Measurements from ENCODE around the gene SLC38A3. TPM values are rescaled to one million over a fixed set of nuclear protein-coding genes. Genes with fewer than 3 reads are reported as not detected.
A peak's percentile ranks its signal among the peaks of the same experiment; 100 is the strongest.
"Not testable (repeated sequence)": the region's sequence is repeated elsewhere in the genome, so short reads cannot be mapped to it uniquely, and the experiment has no call there.

The SLC38A3 gene
- total RNA-seq, 1 experiment from 2014 or later: not detected

- Histone ChIP-seq H2AFZ (ENCODE audit: low read length) (no peak overlapping the region), H3K9me2 (replicated peaks; ENCODE audit: insufficient read depth, low read length) (no peaks in the 10 kb centered on the region), H4K20me1 (ENCODE audit: insufficient read depth, low read depth, low read length) (no peaks in the 10 kb centered on the region; the same call in 1 of the 2 replicates), H3K9me3 (ENCODE audit: low read length) (no peaks in the 10 kb centered on the region), H3K27me3 (ENCODE audit: low read length) (no peaks in the 10 kb centered on the region), H3K27ac (ENCODE audit: low read length) (no peak overlapping the region), H3K4me2 (ENCODE audit: low read depth, low read length, poor library complexity, severe bottlenecking) (peak overlapping the region; percentile 69), H3K79me2 (ENCODE audit: low read length) (no peaks in the 10 kb centered on the region), H3K36me3 (ENCODE audit: insufficient read depth, low read length) (peaks cover 4% of the 10 kb centered on the region), H3K9ac (ENCODE audit: low read length) (peak overlapping the region; percentile 71), H3K4me3 (ENCODE audit: low read length) (peak overlapping the region; percentile 62; the same call in 1 of the 2 replicates), H3K4me1 (ENCODE audit: low read length) (peaks cover 10% of the 10 kb centered on the region)
- DNase-seq: no peak
Measured at GRCh38 chr3:50259432-50260026, 54.5 kb downstream of the SLC38A3 start.

GRCh38 chr3:50260027-50260941 is 55.2 kb downstream of the SLC38A3 start:
- no peaks in the 10 kb centered on the region; the same call in 1 of the 2 replicates for H4K20me1 ChIP-seq (ENCODE audit: insufficient read depth, low read depth, low read length)
- H3K4me2 ChIP-seq (ENCODE audit: low read depth, low read length, poor library complexity, severe bottlenecking): peak overlapping the region; percentile 69
- no peaks in the 10 kb centered on the region for H3K9me3 ChIP-seq (ENCODE audit: low read length)
- no peaks in the 10 kb centered on the region for H3K27me3 ChIP-seq (ENCODE audit: low read length)
- no peak overlapping the region for H2AFZ ChIP-seq (ENCODE audit: low read length)
- peaks cover 4% of the 10 kb centered on the region for H3K36me3 ChIP-seq (ENCODE audit: insufficient read depth, low read length)
- no peaks in the 10 kb centered on the region for H3K79me2 ChIP-seq (ENCODE audit: low read length)
- peaks cover 10% of the 10 kb centered on the region for H3K4me1 ChIP-seq (ENCODE audit: low read length)
- H3K9ac ChIP-seq (ENCODE audit: low read length): peak overlapping the region; percentile 71
- no peaks in the 10 kb centered on the region for H3K9me2 ChIP-seq (replicated peaks; ENCODE audit: insufficient read depth, low read length)
- peak overlapping the region; percentile 62 for H3K4me3 ChIP-seq (ENCODE audit: low read length)
- peak; percentile 94 for DNase-seq
- H3K27ac ChIP-seq (ENCODE audit: low read length): no peak overlapping the region

GRCh38 chr3:50260942-50261441 is 55.9 kb downstream of the SLC38A3 start:
- H3K79me2 ChIP-seq (ENCODE audit: low read length): no peaks in the 10 kb centered on the region
- peak overlapping the region; percentile 71 for H3K9ac ChIP-seq (ENCODE audit: low read length)
- no peak overlapping the region; the same call in 1 of the 2 replicates for H3K4me3 ChIP-seq (ENCODE audit: low read length)
- peak overlapping the region; percentile 69 for H3K4me2 ChIP-seq (ENCODE audit: low read depth, low read length, poor library complexity, severe bottlenecking)
- H3K9me2 ChIP-seq (replicated peaks; ENCODE audit: insufficient read depth, low read length): no peaks in the 10 kb centered on the region
- H3K9me3 ChIP-seq (ENCODE audit: low read length): no peaks in the 10 kb centered on the region
- H3K27ac ChIP-seq (ENCODE audit: low read length): no peak overlapping the region
- H2AFZ ChIP-seq (ENCODE audit: low read length): no peak overlapping the region
- peaks cover 10% of the 10 kb centered on the region for H3K4me1 ChIP-seq (ENCODE audit: low read length)
- no peaks in the 10 kb centered on the region; the same call in 1 of the 2 replicates for H4K20me1 ChIP-seq (ENCODE audit: insufficient read depth, low read depth, low read length)
- DNase-seq: no peak
- H3K36me3 ChIP-seq (ENCODE audit: insufficient read depth, low read length): peaks cover 4% of the 10 kb centered on the region
- no peaks in the 10 kb centered on the region for H3K27me3 ChIP-seq (ENCODE audit: low read length)

GRCh38 chr3:50261505-50261904 is 56.4 kb downstream of the SLC38A3 start:
- Histone ChIP-seq H3K27ac (ENCODE audit: low read length) (no peak overlapping the region), H3K9ac (ENCODE audit: low read length) (no peak overlapping the region), H3K36me3 (ENCODE audit: insufficient read depth, low read length) (peaks cover 4% of the 10 kb centered on the region), H3K9me2 (replicated peaks; ENCODE audit: insufficient read depth, low read length) (no peaks in the 10 kb centered on the region), H2AFZ (ENCODE audit: low read length) (no peak overlapping the region), H3K27me3 (ENCODE audit: low read length) (no peaks in the 10 kb centered on the region), H3K4me2 (ENCODE audit: low read depth, low read length, poor library complexity, severe bottlenecking) (no peak overlapping the region), H3K4me1 (ENCODE audit: low read length) (peaks cover 10% of the 10 kb centered on the region), H4K20me1 (ENCODE audit: insufficient read depth, low read depth, low read length) (no peaks in the 10 kb centered on the region; the same call in 1 of the 2 replicates), H3K79me2 (ENCODE audit: low read length) (no peaks in the 10 kb centered on the region), H3K9me3 (ENCODE audit: low read length) (no peaks in the 10 kb centered on the region), H3K4me3 (ENCODE audit: low read length) (no peak overlapping the region)
- DNase-seq: no peak

- not testable (repeated sequence) for H3K9me3 ChIP-seq (ENCODE audit: low read length); DNase-seq
Measured at GRCh38 chr3:50262200-50262599, 57.1 kb downstream of the SLC38A3 start.

GRCh38 chr3:50262778-50263177 is 57.7 kb downstream of the SLC38A3 start:
- H3K27ac ChIP-seq (ENCODE audit: low read length): no peak overlapping the region
- H3K27me3 ChIP-seq (ENCODE audit: low read length): no peaks in the 10 kb centered on the region
- H3K4me3 ChIP-seq (ENCODE audit: low read length): no peak overlapping the region
- H3K9me2 ChIP-seq (replicated peaks; ENCODE audit: insufficient read depth, low read length): no peaks in the 10 kb centered on the region
- H3K4me1 ChIP-seq (ENCODE audit: low read length): peaks cover 10% of the 10 kb centered on the region
- no peaks in the 10 kb centered on the region for H3K9me3 ChIP-seq (ENCODE audit: low read length)
- no peaks in the 10 kb centered on the region for H3K36me3 ChIP-seq (ENCODE audit: insufficient read depth, low read length)
- no peak for DNase-seq
- H4K20me1 ChIP-seq (ENCODE audit: insufficient read depth, low read depth, low read length): no peaks in the 10 kb centered on the region
- no peak overlapping the region for H2AFZ ChIP-seq (ENCODE audit: low read length)
- no peak overlapping the region for H3K9ac ChIP-seq (ENCODE audit: low read length)
- H3K79me2 ChIP-seq (ENCODE audit: low read length): no peaks in the 10 kb centered on the region
- H3K4me2 ChIP-seq (ENCODE audit: low read depth, low read length, poor library complexity, severe bottlenecking): no peak overlapping the region

More at GRCh38 chr3:50262200-50262599, 57.1 kb downstream of the SLC38A3 start:
- H3K4me3 ChIP-seq (ENCODE audit: low read length); H3K9me2 ChIP-seq (replicated peaks; ENCODE audit: insufficient read depth, low read length); H3K36me3 ChIP-seq (ENCODE audit: insufficient read depth, low read length); H3K9ac ChIP-seq (ENCODE audit: low read length); H4K20me1 ChIP-seq (ENCODE audit: insufficient read depth, low read depth, low read length); H3K27ac ChIP-seq (ENCODE audit: low read length); H2AFZ ChIP-seq (ENCODE audit: low read length); H3K27me3 ChIP-seq (ENCODE audit: low read length); H3K79me2 ChIP-seq (ENCODE audit: low read length); H3K4me1 ChIP-seq (ENCODE audit: low read length); H3K4me2 ChIP-seq (ENCODE audit: low read depth, low read length, poor library complexity, severe bottlenecking): not testable (repeated sequence)

GRCh38 chr3:50263478-50264382 is 58.7 kb downstream of the SLC38A3 start:
- Histone ChIP-seq H3K9ac (ENCODE audit: low read length) (no peak overlapping the region), H3K4me2 (ENCODE audit: low read depth, low read length, poor library complexity, severe bottlenecking) (no peak overlapping the region)

More at GRCh38 chr3:50263478-50264382, 58.7 kb downstream of the SLC38A3 start:
- no peak overlapping the region for H3K27ac ChIP-seq (ENCODE audit: low read length)
- no peaks in the 10 kb centered on the region for H3K79me2 ChIP-seq (ENCODE audit: low read length)
- H2AFZ ChIP-seq (ENCODE audit: low read length): no peak overlapping the region
- H3K9me3 ChIP-seq (ENCODE audit: low read length): no peaks in the 10 kb centered on the region
- H3K9me2 ChIP-seq (replicated peaks; ENCODE audit: insufficient read depth, low read length): no peaks in the 10 kb centered on the region
- no peak for DNase-seq
- H3K4me1 ChIP-seq (ENCODE audit: low read length): peaks cover 10% of the 10 kb centered on the region
- H3K4me3 ChIP-seq (ENCODE audit: low read length): no peak overlapping the region
- H3K27me3 ChIP-seq (ENCODE audit: low read length): no peaks in the 10 kb centered on the region
- no peaks in the 10 kb centered on the region for H3K36me3 ChIP-seq (ENCODE audit: insufficient read depth, low read length)
- no peaks in the 10 kb centered on the region for H4K20me1 ChIP-seq (ENCODE audit: insufficient read depth, low read depth, low read length)
